Amniotic epithelial cell (primary cell): ENCODE data around the gene TGFBR1.

ENCODE experiments used
- DNase-seq: peaks from one replicate; pipeline ENCODE4 v3.0.0-alpha.2; 2010; ENCODE audit warnings: low read depth

Gene TGFBR1

GRCh38 chr9:99171225-99172123 lies 66.6 kb downstream of the TGFBR1 start:
- DNase-seq = no peak

GRCh38 chr9:99172124-99173091 lies 67.5 kb downstream of the TGFBR1 start:
- DNase-seq = no peak

- DNase-seq = no peak
Measured at GRCh38 chr9:99173570-99174504, 68.9 kb downstream of the TGFBR1 start.

GRCh38 chr9:99176527-99177013 lies 71.7 kb downstream of the TGFBR1 start:
- no peak for DNase-seq

GRCh38 chr9:99177576-99178366 lies 72.9 kb downstream of the TGFBR1 start:
- DNase-seq = no peak

- no peak for DNase-seq
Measured at GRCh38 chr9:99178912-99179872, 74.3 kb downstream of the TGFBR1 start.

GRCh38 chr9:99180199-99180598 lies 75.3 kb downstream of the TGFBR1 start:
- peak; percentile 64 for DNase-seq

- DNase-seq = no peak
Measured at GRCh38 chr9:99180662-99181061, 75.7 kb downstream of the TGFBR1 start.

GRCh38 chr9:99181206-99181605 lies 76.3 kb downstream of the TGFBR1 start:
- no peak for DNase-seq

- DNase-seq = peak; percentile 83
Measured at GRCh38 chr9:99181621-99182020, 76.7 kb downstream of the TGFBR1 start.

- peak; percentile 39 for DNase-seq
Measured at GRCh38 chr9:99182356-99182755, 77.4 kb downstream of the TGFBR1 start.

- DNase-seq = no peak
Measured at GRCh38 chr9:99183616-99184015, 78.7 kb downstream of the TGFBR1 start.

GRCh38 chr9:99184110-99184474 lies 79.2 kb downstream of the TGFBR1 start:
- no peak for DNase-seq

- DNase-seq = peak; percentile 85
Measured at GRCh38 chr9:99184475-99185347, 79.8 kb downstream of the TGFBR1 start.

GRCh38 chr9:99185348-99185632 lies 80.4 kb downstream of the TGFBR1 start:
- no peak for DNase-seq

- no peak for DNase-seq
Measured at GRCh38 chr9:99185934-99186333, 81.0 kb downstream of the TGFBR1 start.

GRCh38 chr9:99187311-99187710 lies 82.4 kb downstream of the TGFBR1 start:
- no peak for DNase-seq

- no peak for DNase-seq
Measured at GRCh38 chr9:99189186-99189585, 84.3 kb downstream of the TGFBR1 start.
